Measurements from ENCODE around the gene INPP4A.

INPP4A gene

DNA sequence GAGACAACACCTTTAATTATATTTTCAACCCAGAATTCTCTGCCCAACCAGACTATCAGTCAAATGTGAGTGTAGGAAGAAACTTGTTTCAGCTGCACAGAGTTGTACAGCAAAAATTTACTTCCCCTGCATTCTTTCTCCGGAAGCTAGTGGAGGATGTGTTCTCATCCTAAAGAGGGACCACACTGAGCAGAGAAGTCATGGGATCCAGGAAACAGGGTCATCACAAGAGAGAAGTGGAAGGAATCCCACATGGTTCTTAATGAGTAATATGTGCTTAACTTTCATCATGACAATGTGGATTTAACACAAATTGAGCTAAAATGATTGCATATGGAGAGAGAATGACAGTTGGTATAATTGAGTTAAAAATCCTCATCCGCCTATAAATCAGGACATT is 78.2 kb downstream of the INPP4A start:
- no peak for DNase-seq (ENCODE audit: low read depth)
- no peak overlapping the region for H3K4me3 ChIP-seq (ENCODE audit: control insufficient read depth, low read depth, low read length)
- TF ChIP-seq, protein P1, sequence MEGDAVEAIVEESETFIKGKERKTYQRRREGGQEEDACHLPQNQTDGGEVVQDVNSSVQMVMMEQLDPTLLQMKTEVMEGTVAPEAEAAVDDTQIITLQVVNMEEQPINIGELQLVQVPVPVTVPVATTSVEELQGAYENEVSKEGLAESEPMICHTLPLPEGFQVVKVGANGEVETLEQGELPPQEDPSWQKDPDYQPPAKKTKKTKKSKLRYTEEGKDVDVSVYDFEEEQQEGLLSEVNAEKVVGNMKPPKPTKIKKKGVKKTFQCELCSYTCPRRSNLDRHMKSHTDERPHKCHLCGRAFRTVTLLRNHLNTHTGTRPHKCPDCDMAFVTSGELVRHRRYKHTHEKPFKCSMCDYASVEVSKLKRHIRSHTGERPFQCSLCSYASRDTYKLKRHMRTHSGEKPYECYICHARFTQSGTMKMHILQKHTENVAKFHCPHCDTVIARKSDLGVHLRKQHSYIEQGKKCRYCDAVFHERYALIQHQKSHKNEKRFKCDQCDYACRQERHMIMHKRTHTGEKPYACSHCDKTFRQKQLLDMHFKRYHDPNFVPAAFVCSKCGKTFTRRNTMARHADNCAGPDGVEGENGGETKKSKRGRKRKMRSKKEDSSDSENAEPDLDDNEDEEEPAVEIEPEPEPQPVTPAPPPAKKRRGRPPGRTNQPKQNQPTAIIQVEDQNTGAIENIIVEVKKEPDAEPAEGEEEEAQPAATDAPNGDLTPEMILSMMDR (IDR thresholded peaks at IDR 0.05; ENCODE audit: control insufficient read depth, insufficient read depth, low read depth, low read length, missing control alignments), result no peak

DNA sequence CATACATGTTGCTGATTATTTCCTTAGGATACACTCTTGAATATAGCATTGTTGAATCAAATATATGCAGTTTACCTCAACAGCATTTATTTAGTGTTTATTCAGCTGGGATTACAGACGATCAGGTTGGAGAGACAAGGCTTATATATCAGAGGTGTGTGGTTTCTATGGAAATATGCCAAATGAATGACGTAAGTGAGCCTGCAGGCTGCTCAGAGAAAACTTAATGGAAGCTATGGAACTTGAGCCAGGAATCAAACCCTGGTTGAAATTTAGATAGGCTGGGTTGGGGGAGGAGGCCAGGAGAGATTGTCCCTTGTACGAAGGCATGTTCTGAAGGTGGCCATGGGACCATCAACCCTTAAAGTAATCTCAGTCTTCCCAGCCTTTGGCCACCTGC is 79.5 kb downstream of the INPP4A start:
- DNase-seq (ENCODE audit: low read depth), result no peak
- TF ChIP-seq, protein P1 (IDR thresholded peaks at IDR 0.05; ENCODE audit: control insufficient read depth, insufficient read depth, low read depth, low read length, missing control alignments), result no peak

DNA sequence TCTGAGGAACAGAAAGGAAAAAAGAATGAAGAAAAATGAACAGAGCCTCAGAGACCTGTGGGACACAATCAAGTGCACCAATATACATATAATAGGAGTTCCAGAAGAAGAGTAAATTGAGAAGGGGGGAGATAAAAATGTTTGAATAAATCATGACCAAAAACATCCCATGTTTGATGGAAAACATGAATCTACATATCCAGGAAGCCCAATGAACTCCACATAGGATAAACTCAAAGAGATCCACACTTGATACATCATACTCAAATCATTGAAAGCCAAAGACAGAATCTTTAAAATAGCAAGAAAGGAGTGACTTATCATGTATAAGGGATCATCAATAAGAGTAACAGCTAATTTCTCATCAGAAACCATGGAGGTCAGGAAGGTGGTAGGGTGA is 83.7 kb downstream of the INPP4A start:
- H3K4me3 ChIP-seq (ENCODE audit: control insufficient read depth, low read depth, low read length), result no peak overlapping the region
- TF ChIP-seq, protein P1 (IDR thresholded peaks at IDR 0.05; ENCODE audit: control insufficient read depth, insufficient read depth, low read depth, low read length, missing control alignments), result no peak
- DNase-seq (ENCODE audit: low read depth), result no peak

More for the DNA sequence above, 79.5 kb downstream of the INPP4A start:
- no peak overlapping the region for H3K4me3 ChIP-seq (ENCODE audit: control insufficient read depth, low read depth, low read length)

DNA sequence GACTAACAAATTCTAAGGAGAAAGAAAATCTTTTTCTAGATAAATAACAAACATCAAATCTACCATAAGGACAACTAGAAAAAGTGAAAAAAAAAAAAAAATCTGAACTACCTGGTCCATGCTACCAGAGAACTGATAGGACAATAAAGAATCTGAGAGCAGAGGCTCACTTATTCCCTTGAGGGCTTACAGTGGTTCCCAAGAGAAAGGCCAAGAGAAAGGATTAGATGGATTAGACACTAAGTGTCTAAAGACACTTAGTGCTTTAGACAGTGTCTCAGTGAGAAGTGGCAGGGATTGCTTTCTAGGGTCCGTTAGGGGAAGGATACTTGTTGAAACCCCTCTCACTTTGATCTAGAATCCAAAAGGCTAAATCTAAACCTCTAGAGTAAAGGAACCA is 85.5 kb downstream of the INPP4A start:
- no peak for DNase-seq (ENCODE audit: low read depth)
- TF ChIP-seq, protein P1 (IDR thresholded peaks at IDR 0.05; ENCODE audit: control insufficient read depth, insufficient read depth, low read depth, low read length, missing control alignments), result no peak
- H3K4me3 ChIP-seq (ENCODE audit: control insufficient read depth, low read depth, low read length), result no peak overlapping the region

DNA sequence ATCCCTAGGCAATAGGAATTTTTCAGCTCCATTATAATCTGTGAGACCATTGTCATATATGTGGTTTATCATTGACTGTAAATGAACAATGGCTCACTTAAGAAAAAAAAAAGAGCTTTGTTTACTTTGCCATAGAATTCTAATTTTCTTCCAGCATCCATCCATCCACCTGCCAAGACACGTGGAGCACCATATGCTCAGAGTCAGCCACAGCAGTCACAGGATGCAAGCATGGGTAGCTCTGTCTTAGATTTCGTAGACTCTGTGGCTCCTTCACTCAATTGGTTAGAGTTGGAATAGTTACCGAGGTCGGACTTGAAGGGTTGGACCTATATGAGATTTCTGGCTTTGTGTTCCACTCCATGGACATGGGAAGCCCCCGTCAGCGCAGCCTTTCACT is 88.1 kb downstream of the INPP4A start:
- H3K4me3 ChIP-seq (ENCODE audit: control insufficient read depth, low read depth, low read length), result no peak overlapping the region
- no peak for DNase-seq (ENCODE audit: low read depth)
- TF ChIP-seq, protein P1 (IDR thresholded peaks at IDR 0.05; ENCODE audit: control insufficient read depth, insufficient read depth, low read depth, low read length, missing control alignments), result no peak

DNA sequence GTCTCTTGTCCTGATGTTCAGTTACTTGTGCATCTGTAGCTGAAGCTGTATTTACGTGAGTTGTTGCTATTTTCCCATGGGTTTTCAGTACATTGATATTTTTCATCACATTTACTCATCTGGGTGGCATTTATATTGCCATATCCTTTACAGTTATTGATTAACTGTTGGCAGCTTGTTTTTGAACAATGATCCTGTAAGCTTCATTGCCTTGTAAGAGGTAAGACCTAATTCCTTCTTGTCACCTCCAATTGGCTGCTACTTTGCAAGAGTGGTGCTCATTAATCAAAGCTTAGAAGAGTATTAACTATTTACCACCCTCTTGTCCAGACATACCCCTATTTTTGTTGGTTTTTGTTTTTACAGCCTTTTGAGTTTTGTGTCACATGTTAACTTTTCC is 88.9 kb downstream of the INPP4A start:
- no peak for DNase-seq (ENCODE audit: low read depth)
- no peak overlapping the region for H3K4me3 ChIP-seq (ENCODE audit: control insufficient read depth, low read depth, low read length)
- TF ChIP-seq, protein P1 (IDR thresholded peaks at IDR 0.05; ENCODE audit: control insufficient read depth, insufficient read depth, low read depth, low read length, missing control alignments), result no peak

DNA sequence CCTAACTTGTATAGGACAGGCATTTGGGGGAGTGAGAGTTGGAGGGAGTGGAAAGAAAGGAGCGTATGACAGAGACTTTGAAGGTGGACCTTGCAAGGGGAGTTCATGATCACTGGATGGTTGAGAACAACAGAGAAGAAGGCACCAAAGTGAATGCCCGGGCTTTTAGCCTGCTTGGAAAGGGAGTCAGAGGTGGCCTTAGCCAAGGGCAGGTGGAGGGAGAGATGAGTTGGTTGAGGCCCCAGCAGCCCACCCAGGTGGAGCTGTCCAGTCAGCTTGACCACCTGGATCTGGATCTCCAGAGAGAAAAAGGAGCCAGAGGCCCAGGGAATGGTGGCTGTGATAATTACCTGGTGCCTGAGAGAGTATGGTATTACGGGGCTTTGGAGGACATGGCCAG is 90.1 kb downstream of the INPP4A start:
- no peak overlapping the region for H3K4me3 ChIP-seq (ENCODE audit: control insufficient read depth, low read depth, low read length)
- no peak for DNase-seq (ENCODE audit: low read depth)
- TF ChIP-seq, protein P1 (IDR thresholded peaks at IDR 0.05; ENCODE audit: control insufficient read depth, insufficient read depth, low read depth, low read length, missing control alignments), result no peak

Measured in AG09309 (cell line).